Uterus (tissue), 4 donors: ENCODE measurements around the gene SHH. TPM values are rescaled to one million over a fixed set of nuclear protein-coding genes. Genes with fewer than 3 reads are reported as not detected.

ENCODE experiments used
- DNase-seq, 2 donors: peaks; one replicate each; pipeline ENCODE4 v3.0.0-alpha.2; 2019 to 2020
- H3K27ac ChIP-seq, 2 donors: fragments of 200-600 bp; sonication (generic); 1 replicate in 1 of 2; 2 replicates in 1 of 2; pipeline ENCODE4 v1.5.1; 2016 to 2018
- H3K27me3 ChIP-seq, 2 donors: fragments of 200-600 bp; sonication (generic); one replicate each; pipeline ENCODE4 v1.5.1; 2018 to 2019; ENCODE audit warnings: control low read depth in 1 of 2
- H3K36me3 ChIP-seq, 2 donors: fragments of 200-600 bp; sonication (generic); one replicate each; pipeline ENCODE4 v1.5.1; 2019; ENCODE audit warnings: control low read depth in 1 of 2
- H3K4me1 ChIP-seq, 2 donors: fragments of 200-600 bp; sonication (generic); one replicate each; pipeline ENCODE4 v1.5.1; 2018 to 2019; ENCODE audit warnings: control low read depth in 1 of 2
- H3K4me3 ChIP-seq, 2 donors: fragments of 200-600 bp; sonication (generic); 1 replicate in 1 of 2; 2 replicates in 1 of 2; pipeline ENCODE4 v1.5.1; 2018 to 2019; ENCODE audit warnings: mild to moderate bottlenecking in 1 of 2
- H3K9me3 ChIP-seq, 2 donors: fragments of 200-600 bp; sonication (generic); one replicate each; pipeline ENCODE4 v1.5.1; 2019; ENCODE audit warnings: control low read depth in 1 of 2
- CTCF ChIP-seq, 4 experiments: fragments of 200-600 bp in 2 of 4; fragments of 450-650 bp in 2 of 4; sonication (generic) in 2 of 4; IDR thresholded peaks; one replicate each; pipeline ENCODE4 v1.5.1; 2016 to 2019; ENCODE audit warnings: antibody characterized with exemption in 4 of 4, mild to moderate bottlenecking in 2 of 4, moderate library complexity in 1 of 4
- POLR2A ChIP-seq, 2 donors: fragments of 450-650 bp; IDR thresholded peaks; one replicate each; pipeline ENCODE4 v1.6.1; 2016; ENCODE audit warnings: antibody characterized with exemption in 2 of 2, mild to moderate bottlenecking in 1 of 2, moderate library complexity in 1 of 2
- intact Hi-C: fragments of 100-400 bp; cut with DNase I; formaldehyde crosslinking; loops from one replicate; pipeline ENCODE4 v1.15.1; 2023; ENCODE audit warnings: low total_unique reads
- total RNA-seq, 4 donors: library from RNA; depleted of rRNA in 3 of 4; stranded (reverse); fragments of >200 nt in 3 of 4; gene quantifications; one replicate each; pipeline versions ENCODE4 v1.1.0 to v1.2.4, GENCODE V29; 2014 to 2023
- donor health status: DM: yes; HTN: yes; CAD: no.

Gene SHH
- total RNA-seq, 4 donors from 2014 or later: 0.62 TPM; not detected in 3

GRCh38 chr7:155765458-155765857 lies 46.8 kb downstream of the SHH start:
- no peaks in the 10 kb centered on the region for H3K9me3 ChIP-seq
- TF ChIP-seq CTCF (IDR thresholded peaks at IDR 0.05) (no peak), POLR2A (IDR thresholded peaks at IDR 0.05) (no peak)
- no peak overlapping the region for H3K4me3 ChIP-seq
- no peak overlapping the region for H3K27ac ChIP-seq
- H3K36me3 ChIP-seq: no peaks in the 10 kb centered on the region
- intact Hi-C loops: loop anchor here (10.0 kb wide), 1 partner anchor 171 kb away; no protein-coding TSS in a partner anchor
- DNase-seq: no peak
- no peaks in the 10 kb centered on the region for H3K4me1 ChIP-seq
- no peaks in the 10 kb centered on the region for H3K27me3 ChIP-seq

GRCh38 chr7:155764438-155764793 lies 47.8 kb downstream of the SHH start:
- intact Hi-C loops: loop anchor here (10.0 kb wide), 1 partner anchor 170 kb away; no protein-coding TSS in a partner anchor

GRCh38 chr7:155763691-155764437 lies 48.4 kb downstream of the SHH start:
- Histone ChIP-seq H3K9me3 (no peaks in the 10 kb centered on the region), H3K27me3 (no peaks in the 10 kb centered on the region), H3K4me3 (no peak overlapping the region), H3K36me3 (no peaks in the 10 kb centered on the region), H3K27ac (peak overlapping the region; percentile 51 to 52), H3K4me1 (no peaks in the 10 kb centered on the region)
- TF ChIP-seq POLR2A (IDR thresholded peaks at IDR 0.05) (no peak), CTCF (IDR thresholded peaks at IDR 0.05) (no peak)
- intact Hi-C loops: loop anchor here (10.0 kb wide), 1 partner anchor 169 kb away; no protein-coding TSS in a partner anchor
- DNase-seq: no peak

More at GRCh38 chr7:155764438-155764793, 47.8 kb downstream of the SHH start:
- no peaks in the 10 kb centered on the region for H3K27me3 ChIP-seq
- H3K36me3 ChIP-seq: no peaks in the 10 kb centered on the region
- no peak for TF ChIP-seq CTCF (IDR thresholded peaks at IDR 0.05)
- no peak for TF ChIP-seq POLR2A (IDR thresholded peaks at IDR 0.05)
- no peak for DNase-seq
- no peaks in the 10 kb centered on the region for H3K9me3 ChIP-seq
- H3K4me1 ChIP-seq: no peaks in the 10 kb centered on the region
- H3K4me3 ChIP-seq: no peak overlapping the region
- peak overlapping the region; percentile 35 for H3K27ac ChIP-seq

- no peaks in the 10 kb centered on the region for H3K4me1 ChIP-seq
- H3K4me3 ChIP-seq: no peak overlapping the region
- H3K27me3 ChIP-seq: no peaks in the 10 kb centered on the region
- no peak for DNase-seq
- no peaks in the 10 kb centered on the region for H3K36me3 ChIP-seq
- peak overlapping the region; percentile 51 to 52 for H3K27ac ChIP-seq
- no peaks in the 10 kb centered on the region for H3K9me3 ChIP-seq
- TF ChIP-seq CTCF (IDR thresholded peaks at IDR 0.05): no peak
- intact Hi-C loops: loop anchor here (10.0 kb wide), 1 partner anchor 168 kb away; no protein-coding TSS in a partner anchor
These were observed 49.1 kb downstream of the SHH start for GRCh38 chr7:155763122-155763521.

GRCh38 chr7:155762655-155763054 lies 49.6 kb downstream of the SHH start:
- intact Hi-C loops: loop anchor here (10.0 kb wide), 1 partner anchor 168 kb away; no protein-coding TSS in a partner anchor
- H3K36me3 ChIP-seq: no peaks in the 10 kb centered on the region

More at GRCh38 chr7:155762655-155763054, 49.6 kb downstream of the SHH start:
- peak overlapping the region; percentile 51 to 52 for H3K27ac ChIP-seq
- TF ChIP-seq CTCF (IDR thresholded peaks at IDR 0.05): no peak
- TF ChIP-seq POLR2A (IDR thresholded peaks at IDR 0.05): no peak
- peak; percentile 44 to 49 for DNase-seq
- H3K9me3 ChIP-seq: no peaks in the 10 kb centered on the region
- H3K4me1 ChIP-seq: no peaks in the 10 kb centered on the region
- H3K27me3 ChIP-seq: no peaks in the 10 kb centered on the region
- H3K4me3 ChIP-seq: no peak overlapping the region
